SK-N-SH treated with all-trans-retinoic acid at 6 μM for 48 hours (cell line): ENCODE data around the gene MAP2K4.

Experiments
- ARNTL ChIP-seq: fragments of 450-650 bp; formaldehyde crosslinking; IDR thresholded peaks from 2 replicates; pipeline ENCODE4 v1.5.0; 2020; ENCODE audit warnings: low read depth, mild to moderate bottlenecking, moderate library complexity, borderline replicate concordance
- CSDC2 ChIP-seq: fragments of 250-450 bp; sonication (Bioruptor Pico); IDR thresholded peaks from 2 replicates; pipeline ENCODE4 v1.5.0; 2020; ENCODE audit warnings: mild to moderate bottlenecking, moderate library complexity
- ESRRG ChIP-seq: fragments of 250-450 bp; sonication (Bioruptor Pico); IDR thresholded peaks from 2 replicates; pipeline ENCODE4 v1.6.1; 2021; ENCODE audit warnings: mild to moderate bottlenecking
- GLIS3 ChIP-seq: fragments of 250-450 bp; sonication (Bioruptor Pico); IDR thresholded peaks from 2 replicates; pipeline ENCODE4 v1.5.0; 2020; ENCODE audit warnings: mild to moderate bottlenecking, moderate library complexity
- ISL1 ChIP-seq: fragments of 250-450 bp; sonication (Bioruptor Pico); IDR thresholded peaks from 2 replicates; pipeline ENCODE4 v2.1.2; 2022; ENCODE audit warnings: mild to moderate bottlenecking, moderate library complexity
- OSR1 ChIP-seq: fragments of 250-450 bp; sonication (Bioruptor Pico); IDR thresholded peaks from 2 replicates; pipeline ENCODE4 v1.8.0; 2022; ENCODE audit warnings: moderate library complexity, mild to moderate bottlenecking, inconsistent platforms
- PPARA ChIP-seq: fragments of 250-450 bp; sonication (Bioruptor Pico); IDR thresholded peaks from 2 replicates; pipeline ENCODE4 v1.5.0; 2020; ENCODE audit warnings: mild to moderate bottlenecking, borderline replicate concordance
- RARB ChIP-seq: fragments of 250-450 bp; sonication (Bioruptor Pico); IDR thresholded peaks from 2 replicates; pipeline ENCODE4 v1.8.0; 2021; ENCODE audit warnings: mild to moderate bottlenecking, moderate library complexity
- TOX ChIP-seq: fragments of 250-450 bp; sonication (Bioruptor Pico); IDR thresholded peaks from 2 replicates; pipeline ENCODE4 v1.8.0; 2021; ENCODE audit warnings: mild to moderate bottlenecking, moderate library complexity, borderline replicate concordance
- ZFP3 ChIP-seq: fragments of 250-450 bp; sonication (Bioruptor Pico); IDR thresholded peaks from 2 replicates; pipeline ENCODE4 v1.5.0; 2020; ENCODE audit warnings: mild to moderate bottlenecking, moderate library complexity
- ZNF70 ChIP-seq: fragments of 450-650 bp; formaldehyde crosslinking; IDR thresholded peaks from 2 replicates; pipeline ENCODE4 v1.5.0; 2020; ENCODE audit warnings: mild to moderate bottlenecking, moderate library complexity
- ZNF8 ChIP-seq: fragments of 450-650 bp; formaldehyde crosslinking; IDR thresholded peaks from 2 replicates; pipeline ENCODE4 v1.5.0; 2020; ENCODE audit warnings: mild to moderate bottlenecking, moderate library complexity
- TF ChIP-seq, protein P1 (sequence below): fragments of 250-450 bp; sonication (Bioruptor Pico); IDR thresholded peaks from 2 replicates; pipeline ENCODE4 v1.5.1; 2020; ENCODE audit warnings: low read depth, mild to moderate bottlenecking, moderate library complexity

DNA sequence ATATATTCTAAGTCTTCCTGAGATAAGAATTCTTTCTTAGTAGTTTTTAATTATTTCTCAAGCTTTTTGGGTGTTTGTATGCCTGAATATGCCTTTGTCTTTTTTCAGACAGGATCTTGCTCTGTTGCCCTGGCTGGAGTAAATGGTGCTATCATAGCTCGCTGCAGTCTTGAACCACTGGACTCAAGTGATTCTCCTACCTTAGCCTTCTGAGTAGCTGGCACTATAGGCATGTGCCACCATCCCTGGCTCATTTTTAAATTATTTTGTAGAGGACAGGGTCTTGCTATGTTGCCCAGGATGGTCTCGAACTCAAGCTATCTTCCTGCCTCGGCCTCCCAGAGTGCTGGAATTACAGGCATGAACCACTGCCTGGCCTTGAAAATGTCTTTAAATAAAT lies 41.6 kb downstream of the MAP2K4 start:
- TF ChIP-seq OSR1 (CRISPR knock-in tag) (no peak), GLIS3 (CRISPR knock-in tag) (no peak), PPARA (no peak), RARB (CRISPR knock-in tag) (no peak), ARNTL (CRISPR knock-in tag) (no peak), ISL1 (CRISPR knock-in tag) (no peak), ZFP3 (no peak), ESRRG (CRISPR knock-in tag) (no peak), ZNF70 (CRISPR knock-in tag) (no peak), CSDC2 (no peak), ZNF8 (CRISPR knock-in tag) (no peak), TOX (CRISPR knock-in tag) (no peak)
- TF ChIP-seq, protein P1, sequence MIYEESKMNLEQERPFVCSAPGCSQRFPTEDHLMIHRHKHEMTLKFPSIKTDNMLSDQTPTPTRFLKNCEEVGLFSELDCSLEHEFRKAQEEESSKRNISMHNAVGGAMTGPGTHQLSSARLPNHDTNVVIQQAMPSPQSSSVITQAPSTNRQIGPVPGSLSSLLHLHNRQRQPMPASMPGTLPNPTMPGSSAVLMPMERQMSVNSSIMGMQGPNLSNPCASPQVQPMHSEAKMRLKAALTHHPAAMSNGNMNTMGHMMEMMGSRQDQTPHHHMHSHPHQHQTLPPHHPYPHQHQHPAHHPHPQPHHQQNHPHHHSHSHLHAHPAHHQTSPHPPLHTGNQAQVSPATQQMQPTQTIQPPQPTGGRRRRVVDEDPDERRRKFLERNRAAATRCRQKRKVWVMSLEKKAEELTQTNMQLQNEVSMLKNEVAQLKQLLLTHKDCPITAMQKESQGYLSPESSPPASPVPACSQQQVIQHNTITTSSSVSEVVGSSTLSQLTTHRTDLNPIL = no peak
